Right lobe of liver (tissue), 6 donors: ENCODE data around the gene FBXO10. TPM values are rescaled to one million over a fixed set of nuclear protein-coding genes. Genes with fewer than 3 reads are reported as not detected.

Experiments used
- ATAC-seq, 4 donors: fragments of 200-7000 bp; cut with Tn5 transposase; one replicate each; pipeline ENCODE4 v1.9.1; 2020; ENCODE audit warnings: mild to moderate bottlenecking in 4 of 4, moderate library complexity in 4 of 4
- DNase-seq, 3 donors: peaks; one replicate each; pipeline ENCODE4 v3.0.0-alpha.2; 2020
- H3K27ac ChIP-seq, 3 donors: fragments of 200-600 bp; one replicate each; pipeline ENCODE4 v1.8.0; 2022
- H3K27me3 ChIP-seq, 2 donors: fragments of 200-600 bp; one replicate each; pipeline ENCODE4 v1.8.0; 2022
- H3K36me3 ChIP-seq, 4 donors: fragments of 200-600 bp; sonication (generic) in 1 of 4; one replicate each; pipeline versions ENCODE4 v1.5.1 to v1.8.0; 2017 to 2022; ENCODE audit warnings: control low read depth in 1 of 4
- H3K4me1 ChIP-seq, 4 donors: fragments of 200-600 bp; sonication (generic) in 1 of 4; one replicate each; pipeline versions ENCODE4 v1.5.1 to v1.8.0; 2017 to 2022; ENCODE audit warnings: control low read depth in 1 of 4
- H3K4me3 ChIP-seq, 3 donors: fragments of 200-600 bp; one replicate each; pipeline ENCODE4 v1.8.0; 2022
- H3K9me3 ChIP-seq, 4 donors: fragments of 200-600 bp; sonication (generic) in 1 of 4; one replicate each; pipeline versions ENCODE4 v1.5.1 to v1.8.0; 2017 to 2022; ENCODE audit warnings: control low read depth in 1 of 4
- CTCF ChIP-seq, 4 donors: fragments of 200-600 bp in 3 of 4; fragments of 450-650 bp in 1 of 4; IDR thresholded peaks; one replicate each; pipeline versions ENCODE4 v1.5.1 to v1.8.0; 2016 to 2022; ENCODE audit warnings: antibody characterized with exemption in 4 of 4, mild to moderate bottlenecking in 2 of 4
- POLR2A ChIP-seq: fragments of 450-650 bp; IDR thresholded peaks from one replicate; pipeline ENCODE4 v1.6.1; 2017; ENCODE audit warnings: antibody characterized with exemption, mild to moderate bottlenecking
- WGBS: methylation state at CpG from one replicate; pipeline ENCODE4 v1.1.6; 2018; ENCODE audit warnings: low coverage, low lambda C conversion rate; ENCODE audit not compliant: insufficient coverage; ENCODE audit errors: missing lambda C conversion rate; 5-methylcytosine and 5-hydroxymethylcytosine counted together
- intact Hi-C, 2 donors: fragments of 100-400 bp; cut with DNase I; formaldehyde crosslinking; loops; one replicate each; pipeline versions ENCODE4 v1.11.2 to v1.14.1; 2022
- total RNA-seq, 6 experiments: library from RNA; depleted of rRNA in 2 of 6; stranded (reverse); fragments of >200 nt in 2 of 6; fragmentation: NEBNext Ultra II Directional in 3 of 6; extraction: Animal tissue kit (Norgen Biotek cat#: 25700) in 3 of 6; gene quantifications; one replicate each; pipeline versions ENCODE4 v1.1.0 to v1.2.4, GENCODE V29; 2016 to 2023
- donor health status: DM: no; HTN: yes; CAD: no.
- donor health status: DM: no; HTN: no; CAD: no.
- donor health status: DM: no; HTN: no; CAD: no.
- donor health status: DM: no; HTN: yes; CAD: no.
- donor health status: DM: no; HTN: yes; CAD: no.

Gene FBXO10
- total RNA-seq, 6 experiments from 2014 or later, result 2.5 to 5.9 (median 4.0) TPM

- intact Hi-C loops, result no loop called here
Observed at GRCh38 chr9:37496020-37496419, 80.2 kb downstream of the FBXO10 start.

GRCh38 chr9:37495571-37495970 lies 80.6 kb downstream of the FBXO10 start:
- Histone ChIP-seq H3K4me1 (peaks cover 0 to 14% (median 0%) of the 10 kb centered on the region in 4 donors), H3K27ac (no peak overlapping the region), H3K9me3 (no peaks in the 10 kb centered on the region), H3K36me3 (peaks cover 25 to 85% (median 49%) of the 10 kb centered on the region in 4 donors), H3K4me3 (no peak overlapping the region), H3K27me3 (no peaks in the 10 kb centered on the region)
- intact Hi-C loops, result no loop called here
- no peak for TF ChIP-seq POLR2A
- TF ChIP-seq CTCF (IDR thresholded peaks at IDR 0.05), result no peak
- DNase-seq (no peak), ATAC-seq (no peak)
- WGBS, result 94% methylated on average over 5 of the region's 5 CpGs

More at GRCh38 chr9:37496020-37496419, 80.2 kb downstream of the FBXO10 start:
- Histone ChIP-seq H3K27me3 (no peaks in the 10 kb centered on the region), H3K9me3 (no peaks in the 10 kb centered on the region), H3K4me3 (no peak overlapping the region), H3K36me3 (peaks cover 26 to 85% (median 51%) of the 10 kb centered on the region in 4 donors), H3K27ac (no peak overlapping the region), H3K4me1 (peaks cover 0 to 16% (median 0%) of the 10 kb centered on the region in 4 donors)
- DNase-seq (no peak), ATAC-seq (peak in 1 of 4 donors; percentile 23)
- 83% methylated on average over 1 of the region's 4 CpGs for WGBS
- TF ChIP-seq CTCF (IDR thresholded peaks at IDR 0.05) (no peak), POLR2A (peak; percentile 27)

- intact Hi-C loops, result no loop called here
- ATAC-seq, result peak; percentile 67 to 84 (median 76)
- peaks cover 20 to 72% (median 43%) of the 10 kb centered on the region in 4 donors for H3K36me3 ChIP-seq
- no peaks in the 10 kb centered on the region for H3K27me3 ChIP-seq
- peaks cover 0 to 32% (median 7%) of the 10 kb centered on the region in 4 donors for H3K4me1 ChIP-seq
- TF ChIP-seq CTCF (IDR thresholded peaks at IDR 0.05), result no peak
- no peak for TF ChIP-seq POLR2A
- no peak for DNase-seq
- H3K27ac ChIP-seq, result peak overlapping the region in 1 of 3 donors; percentile 1
- WGBS, result 38% methylated on average over 1 of the region's 1 CpG
- no peaks in the 10 kb centered on the region for H3K9me3 ChIP-seq
- H3K4me3 ChIP-seq, result no peak overlapping the region
Observed at GRCh38 chr9:37491939-37492338, 84.2 kb downstream of the FBXO10 start.

GRCh38 chr9:37486616-37487548 lies 89.3 kb downstream of the FBXO10 start:
- ATAC-seq, result peak; percentile 52 to 67 (median 60)
- intact Hi-C loops, result no loop called here

More at GRCh38 chr9:37486616-37487548, 89.3 kb downstream of the FBXO10 start:
- Histone ChIP-seq H3K4me3 (peak overlapping the region; percentile 71 to 91 (median 80)), H3K36me3 (peaks cover 0 to 23% (median 11%) of the 10 kb centered on the region in 4 donors), H3K27ac (peak overlapping the region in 2 of 3 donors; percentile 57 to 79), H3K4me1 (peaks cover 0 to 40% (median 12%) of the 10 kb centered on the region in 4 donors), H3K9me3 (no peaks in the 10 kb centered on the region), H3K27me3 (no peaks in the 10 kb centered on the region)
- TF ChIP-seq POLR2A (peak; percentile 65), CTCF (IDR thresholded peaks at IDR 0.05) (no peak)
- 4% methylated on average over 7 of the region's 7 CpGs for WGBS
- DNase-seq, result peak in 1 of 3 donors; percentile 82
